Measurements from ENCODE around the gene PKDCC. TPM values are rescaled to one million over a fixed set of nuclear protein-coding genes. Genes with fewer than 3 reads are reported as not detected.

The PKDCC gene
- total RNA-seq, 1 donor from 2014 or later, result 81.9 TPM

- Mint-ChIP-seq H3K27me3 (ENCODE audit: low read depth) (no peaks in the 10 kb centered on the region), H3K4me3 (no peak overlapping the region), H3K4me1 (peaks cover 27% of the 10 kb centered on the region), H3K36me3 (ENCODE audit: low read depth) (no peaks in the 10 kb centered on the region), H3K9me3 (no peaks in the 10 kb centered on the region), H3K27ac (ENCODE audit: unreplicated experiment) (no peak overlapping the region)
- no peak for TF ChIP-seq CTCF (conservative IDR thresholded peaks at IDR 0.05)
- no peak for DNase-seq (ENCODE audit: low read depth, low spot score)
Observed at GRCh38 chr2:42036940-42037339, 10.9 kb upstream of the PKDCC start.

- no peak overlapping the region for H3K27ac Mint-ChIP-seq (ENCODE audit: unreplicated experiment)
- no peaks in the 10 kb centered on the region for H3K9me3 Mint-ChIP-seq
- no peaks in the 10 kb centered on the region for H3K27me3 Mint-ChIP-seq (ENCODE audit: low read depth)
- no peak for DNase-seq (ENCODE audit: low read depth, low spot score)
- H3K4me3 Mint-ChIP-seq, result no peak overlapping the region
- peaks cover 38% of the 10 kb centered on the region for H3K4me1 Mint-ChIP-seq
- TF ChIP-seq CTCF (conservative IDR thresholded peaks at IDR 0.05), result peak; percentile 17
- no peaks in the 10 kb centered on the region for H3K36me3 Mint-ChIP-seq (ENCODE audit: low read depth)
Observed at GRCh38 chr2:42040643-42041278, 7.1 kb upstream of the PKDCC start.

- Mint-ChIP-seq H3K27ac (ENCODE audit: unreplicated experiment) (no peak overlapping the region), H3K9me3 (no peaks in the 10 kb centered on the region), H3K4me1 (peaks cover 45% of the 10 kb centered on the region), H3K27me3 (ENCODE audit: low read depth) (no peaks in the 10 kb centered on the region), H3K4me3 (no peak overlapping the region), H3K36me3 (ENCODE audit: low read depth) (no peaks in the 10 kb centered on the region)
- no peak for DNase-seq (ENCODE audit: low read depth, low spot score)
- no peak for TF ChIP-seq CTCF (conservative IDR thresholded peaks at IDR 0.05)
Observed at GRCh38 chr2:42041377-42042127, 6.3 kb upstream of the PKDCC start.

GRCh38 chr2:42042631-42043355, 5.0 kb upstream of the PKDCC start:
- H3K9me3 Mint-ChIP-seq, result no peaks in the 10 kb centered on the region
- TF ChIP-seq CTCF (conservative IDR thresholded peaks at IDR 0.05), result no peak

GRCh38 chr2:42043789-42044394, 3.9 kb upstream of the PKDCC start:
- H3K4me3 Mint-ChIP-seq, result peak overlapping the region; percentile 96
- no peak for TF ChIP-seq CTCF (conservative IDR thresholded peaks at IDR 0.05)
- no peaks in the 10 kb centered on the region for H3K36me3 Mint-ChIP-seq (ENCODE audit: low read depth)
- peaks cover 3% of the 10 kb centered on the region for H3K27me3 Mint-ChIP-seq (ENCODE audit: low read depth)
- DNase-seq (ENCODE audit: low read depth, low spot score), result no peak
- H3K27ac Mint-ChIP-seq (ENCODE audit: unreplicated experiment), result no peak overlapping the region
- peaks cover 50% of the 10 kb centered on the region for H3K4me1 Mint-ChIP-seq
- no peaks in the 10 kb centered on the region for H3K9me3 Mint-ChIP-seq

More at GRCh38 chr2:42042631-42043355, 5.0 kb upstream of the PKDCC start:
- Mint-ChIP-seq H3K27me3 (ENCODE audit: low read depth) (peaks cover 3% of the 10 kb centered on the region), H3K4me1 (peaks cover 47% of the 10 kb centered on the region), H3K4me3 (no peak overlapping the region), H3K27ac (ENCODE audit: unreplicated experiment) (no peak overlapping the region), H3K36me3 (ENCODE audit: low read depth) (no peaks in the 10 kb centered on the region)
- no peak for DNase-seq (ENCODE audit: low read depth, low spot score)
